K562 (cell line): ENCODE measurements around the gene PLCD4. TPM values are rescaled to one million over a fixed set of nuclear protein-coding genes. Genes with fewer than 3 reads are reported as not detected.

ENCODE experiments used
- ADNP ChIP-seq: fragments of 200-800 bp; sonication (Bioruptor generic); IDR thresholded peaks from 2 replicates; pipeline ENCODE4 v1.6.1; 2016; ENCODE audit warnings: missing genetic modification characterization, missing compliant biosample characterization
- ASH1L ChIP-seq: fragments of 450-650 bp; IDR thresholded peaks from 2 replicates; pipeline ENCODE4 v1.6.1; 2018; ENCODE audit warnings: borderline replicate concordance, mild to moderate bottlenecking, low read depth; ENCODE audit not compliant: partially characterized antibody
- EP400 ChIP-seq: fragments of 450-650 bp; IDR thresholded peaks from 2 replicates; pipeline ENCODE4 v1.6.1; 2017; ENCODE audit warnings: antibody characterized with exemption, mild to moderate bottlenecking, moderate library complexity
- HINFP ChIP-seq: fragments of 450-650 bp; conservative IDR thresholded peaks from 2 replicates; pipeline ENCODE4 v1.6.1; 2016; ENCODE audit warnings: missing genetic modification characterization, low read depth, mild to moderate bottlenecking, control low read depth, missing compliant biosample characterization
- KDM4B ChIP-seq, 2 experiments: fragments of 450-650 bp in 1 of 2; sonication (generic) in 1 of 2; IDR thresholded peaks; 2 replicates each; pipeline ENCODE4 v1.6.1; 2016 to 2017; ENCODE audit warnings: borderline replicate concordance in 2 of 2, antibody characterized with exemption in 1 of 2, low read depth in 1 of 2, mild to moderate bottlenecking in 1 of 2
- KLF16 ChIP-seq: IDR thresholded peaks from 2 replicates; pipeline ENCODE4 v1.6.1; 2016; ENCODE audit warnings: antibody characterized with exemption
- KLF6 ChIP-seq: fragments of 250-450 bp; sonication (Bioruptor Pico); IDR thresholded peaks from 2 replicates; pipeline ENCODE4 v1.4.0; 2020; ENCODE audit warnings: mild to moderate bottlenecking, moderate library complexity, borderline replicate concordance
- MXD1 ChIP-seq: fragments of 250-450 bp; sonication (Bioruptor Pico); IDR thresholded peaks from 2 replicates; pipeline ENCODE4 v1.8.0; 2021; ENCODE audit warnings: borderline replicate concordance, mild to moderate bottlenecking, moderate library complexity; ENCODE audit not compliant: poor library complexity, severe bottlenecking
- MYBL2 ChIP-seq, 2 experiments: fragments of 450-650 bp in 1 of 2; sonication (generic) in 1 of 2; formaldehyde crosslinking in 1 of 2; IDR thresholded peaks; 2 replicates each; pipeline versions ENCODE4 v1.6.1 to v1.8.1; 2017 to 2022; ENCODE audit warnings: borderline replicate concordance in 1 of 2, inconsistent platforms in 1 of 2, low read depth in 1 of 2, mild to moderate bottlenecking in 1 of 2, missing genetic modification reagents in 1 of 2, moderate library complexity in 1 of 2
- NFE2L1 ChIP-seq: fragments of 450-650 bp; IDR thresholded peaks from 2 replicates; pipeline ENCODE4 v1.6.1; 2016; ENCODE audit warnings: missing genetic modification characterization, low read depth, mild to moderate bottlenecking, missing compliant biosample characterization, moderate library complexity, borderline replicate concordance
- NR2C2 ChIP-seq, 2 experiments: fragments of 200-800 bp in 1 of 2; sonication (Bioruptor generic) in 1 of 2; sonication (generic) in 1 of 2; formaldehyde crosslinking in 1 of 2; IDR thresholded peaks; 2 replicates each; pipeline versions ENCODE4 v1.6.1 to v1.8.0; 2016 to 2022; ENCODE audit warnings: mild to moderate bottlenecking in 1 of 2, missing compliant biosample characterization in 1 of 2, missing genetic modification characterization in 1 of 2, missing genetic modification reagents in 1 of 2
- PHTF2 ChIP-seq: fragments of 250-450 bp; sonication (Bioruptor Pico); IDR thresholded peaks from 2 replicates; pipeline ENCODE4 v1.5.0; 2021; ENCODE audit warnings: mild to moderate bottlenecking
- POLR2G ChIP-seq: fragments of 200-400 bp; formaldehyde crosslinking; IDR thresholded peaks from 2 replicates; pipeline ENCODE4 v1.6.1; 2017; ENCODE audit warnings: low read depth, mild to moderate bottlenecking, antibody characterized with exemption, low read length, moderate library complexity
- RBM25 ChIP-seq: fragments of 200-400 bp; formaldehyde crosslinking; IDR thresholded peaks from 2 replicates; pipeline ENCODE4 v1.6.1; 2018; ENCODE audit warnings: low read length, low read depth, moderate library complexity; ENCODE audit not compliant: severe bottlenecking
- RNF2 ChIP-seq: sonication (generic); IDR thresholded peaks from 2 replicates; pipeline ENCODE4 v1.6.1; 2016
- SRSF1 ChIP-seq: fragments of 200-400 bp; formaldehyde crosslinking; IDR thresholded peaks from 2 replicates; pipeline ENCODE4 v1.6.1; 2017; ENCODE audit warnings: mild to moderate bottlenecking, low read depth, low read length, moderate library complexity
- ZBTB17 ChIP-seq: fragments of 450-650 bp; formaldehyde crosslinking; IDR thresholded peaks from 2 replicates; pipeline ENCODE4 v1.4.0; 2020; ENCODE audit warnings: mild to moderate bottlenecking
- ZBTB34 ChIP-seq: fragments of 250-450 bp; sonication (Bioruptor Pico); IDR thresholded peaks from 2 replicates; pipeline ENCODE4 v1.8.0; 2021; ENCODE audit warnings: mild to moderate bottlenecking, moderate library complexity
- ZC3H11A ChIP-seq: IDR thresholded peaks from 2 replicates; pipeline ENCODE4 v1.6.1; 2012; ENCODE audit warnings: low read depth, low read length, improper control_type of control experiment
- ZNF431 ChIP-seq: sonication (generic); formaldehyde crosslinking; IDR thresholded peaks from 2 replicates; pipeline ENCODE4 v1.8.0; 2022; ENCODE audit warnings: mild to moderate bottlenecking, missing genetic modification reagents
- ZNF830 ChIP-seq: fragments of 250-450 bp; sonication (Bioruptor Pico); IDR thresholded peaks from 2 replicates; pipeline ENCODE4 v1.5.0; 2021; ENCODE audit warnings: mild to moderate bottlenecking
- polyA plus RNA-seq, 8 experiments: library from polyadenylated mRNA; depleted of rRNA in 4 of 8; stranded (reverse) in 5 of 8; unstranded in 3 of 8; fragments of >200 nt; fragmentation: Nextera tagmentation in 2 of 8; fragmentation: Illumina TruSeq in 1 of 8; extraction: Ambion mirVana in 2 of 8; extraction: Trizol in 1 of 8; gene quantifications; 2 replicates each; pipeline versions ENCODE4 v1.2.1 to v1.2.3, GENCODE V29; 2011 to 2014; ENCODE audit warnings: inconsistent platforms in 1 of 8, missing spikeins in 1 of 8
- total RNA-seq, 7 experiments: library from RNA; depleted of rRNA in 6 of 7; stranded (reverse); fragments of >200 nt in 6 of 7; fragmentation: Illumina TruSeq in 2 of 7; extraction: Trizol in 2 of 7; gene quantifications; 2 replicates each; pipeline versions ENCODE4 v1.2.1 to v1.2.3, GENCODE V29; 2011 to 2021; ENCODE audit warnings: low replicate concordance in 1 of 7
- TF ChIP-seq, protein P1 (sequence below): fragments of 250-450 bp; sonication (Bioruptor Pico); IDR thresholded peaks from 2 replicates; pipeline ENCODE4 v1.4.0; 2020; ENCODE audit warnings: mild to moderate bottlenecking

PLCD4 gene
- total and polyA plus RNA-seq, 9 of the 15 experiments (the other 6 are each of a cell fraction or from before 2014, with no cell fraction given) = 0.13 to 0.38 TPM; not detected in 7

DNA sequence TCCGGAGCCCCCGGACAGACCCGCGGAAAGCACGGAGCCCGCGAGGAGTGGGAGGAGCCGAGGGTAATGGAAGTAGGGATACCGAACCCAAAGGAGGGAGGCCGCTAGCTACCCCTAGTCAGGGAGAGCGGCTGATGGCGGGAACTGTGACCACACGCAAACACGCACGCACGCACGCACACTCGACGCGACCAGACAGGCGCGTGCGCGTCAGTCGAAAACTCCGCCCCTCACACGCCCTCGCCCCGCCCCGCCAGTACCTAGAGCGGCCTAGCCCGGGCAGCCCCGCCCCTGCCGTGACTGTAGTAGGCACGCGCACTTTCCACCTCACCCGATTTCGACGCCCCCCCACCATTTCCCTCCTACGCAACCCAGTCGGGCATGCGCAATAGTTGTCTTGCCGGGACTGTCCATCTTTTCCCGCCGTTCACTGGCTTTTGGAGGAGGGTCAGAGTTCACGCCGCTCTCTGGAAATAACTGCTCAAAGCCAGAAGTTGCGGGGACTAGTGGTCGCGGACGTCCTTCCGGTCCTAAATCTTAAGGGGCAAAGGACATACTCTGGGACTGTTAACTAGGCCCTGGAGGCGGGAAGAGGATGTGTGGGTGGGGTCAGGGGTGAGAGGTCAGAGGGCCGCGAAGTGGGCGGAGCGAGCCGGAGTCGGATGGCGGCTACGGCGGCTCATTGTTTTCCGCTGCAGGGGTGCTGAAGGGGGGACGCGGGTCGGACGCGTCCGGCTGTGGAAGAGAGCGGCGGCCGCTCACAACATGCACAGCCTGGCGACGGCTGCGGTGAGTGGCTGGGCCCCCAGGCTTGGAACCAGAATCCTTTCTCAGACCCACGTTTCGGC is 39.3 kb upstream of the PLCD4 start, which contains the start of the genes CNOT9 and USP37 (continued):
- TF ChIP-seq NR2C2 (CRISPR knock-in tag; IDR thresholded peaks at IDR 0.05) = peak; percentile 99
- peak; percentile 100 for TF ChIP-seq NR2C2 (tag; IDR thresholded peaks at IDR 0.05)
- no peak for TF ChIP-seq MXD1 (CRISPR knock-in tag)
- no peak for TF ChIP-seq ASH1L
- TF ChIP-seq NFE2L1 (tag) = no peak
- no peak for TF ChIP-seq KLF6 (CRISPR knock-in tag)
- TF ChIP-seq ZNF431 (CRISPR knock-in tag) = peak; percentile 77
- TF ChIP-seq PHTF2 (CRISPR knock-in tag) = no peak
- peak; percentile 90 for TF ChIP-seq EP400
- no peak for TF ChIP-seq ZNF830
- TF ChIP-seq ZBTB34 = no peak
- TF ChIP-seq KLF16 = 0 out of 2 replicates have a peak, but pooled peaks have one; percentile 26
- TF ChIP-seq POLR2G = peak; percentile 87
- TF ChIP-seq, protein P1, sequence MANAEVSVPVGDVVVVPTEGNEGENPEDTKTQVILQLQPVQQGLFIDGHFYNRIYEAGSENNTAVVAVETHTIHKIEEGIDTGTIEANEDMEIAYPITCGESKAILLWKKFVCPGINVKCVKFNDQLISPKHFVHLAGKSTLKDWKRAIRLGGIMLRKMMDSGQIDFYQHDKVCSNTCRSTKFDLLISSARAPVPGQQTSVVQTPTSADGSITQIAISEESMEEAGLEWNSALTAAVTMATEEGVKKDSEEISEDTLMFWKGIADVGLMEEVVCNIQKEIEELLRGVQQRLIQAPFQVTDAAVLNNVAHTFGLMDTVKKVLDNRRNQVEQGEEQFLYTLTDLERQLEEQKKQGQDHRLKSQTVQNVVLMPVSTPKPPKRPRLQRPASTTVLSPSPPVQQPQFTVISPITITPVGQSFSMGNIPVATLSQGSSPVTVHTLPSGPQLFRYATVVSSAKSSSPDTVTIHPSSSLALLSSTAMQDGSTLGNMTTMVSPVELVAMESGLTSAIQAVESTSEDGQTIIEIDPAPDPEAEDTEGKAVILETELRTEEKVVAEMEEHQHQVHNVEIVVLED (CRISPR knock-in tag) = peak; percentile 95
- no peak for TF ChIP-seq RBM25
- TF ChIP-seq ZC3H11A = no peak
- TF ChIP-seq HINFP = no peak
- no peak for TF ChIP-seq ADNP
- no peak for TF ChIP-seq MYBL2 (IDR thresholded peaks at IDR 0.05; ENCODE audit: low read depth)
- no peak for TF ChIP-seq MYBL2 (CRISPR knock-in tag; IDR thresholded peaks at IDR 0.05; ENCODE audit: borderline replicate concordance)
- TF ChIP-seq SRSF1 = no peak
- no peak for TF ChIP-seq KDM4B (IDR thresholded peaks at IDR 0.05; ENCODE audit: borderline replicate concordance in 2 of 2, low read depth in 1 of 2)
- peak; percentile 94 for TF ChIP-seq ZBTB17 (CRISPR knock-in tag)
- peak; percentile 89 for TF ChIP-seq RNF2
